ENCODE results near the gene NAMPT. TPM values are rescaled to one million over a fixed set of nuclear protein-coding genes. Genes with fewer than 3 reads are reported as not detected.

NAMPT gene
- total and polyA plus RNA-seq, 8 donors: 32.6 to 425 (median 41.0) TPM

- no peak overlapping the region for H3K27ac ChIP-seq
- TF ChIP-seq CTCF (IDR thresholded peaks at IDR 0.05): no peak
- no peaks in the 10 kb centered on the region for H3K27me3 ChIP-seq
- no peak overlapping the region for H3K4me3 ChIP-seq
- DNase-seq (no peak), ATAC-seq (no peak)
- intact Hi-C loops (cut with DNase I): no loop called here
- no peaks in the 10 kb centered on the region for H3K9me3 ChIP-seq
- no peaks in the 10 kb centered on the region for H3K4me1 ChIP-seq
- no peaks in the 10 kb centered on the region for H3K36me3 ChIP-seq
Observed at GRCh38 chr7:106238830-106239229, 46.0 kb downstream of the NAMPT start.

- Histone ChIP-seq H3K4me3 (no peak overlapping the region), H3K27me3 (no peaks in the 10 kb centered on the region), H3K4me1 (no peaks in the 10 kb centered on the region), H3K27ac (no peak overlapping the region), H3K36me3 (no peaks in the 10 kb centered on the region), H3K9me3 (no peaks in the 10 kb centered on the region)
- ATAC-seq: peak; percentile 52
- DNase-seq: no peak
- no peak for TF ChIP-seq CTCF (IDR thresholded peaks at IDR 0.05)
- intact Hi-C loops (cut with DNase I): no loop called here
Observed at GRCh38 chr7:106236065-106236464, 48.7 kb downstream of the NAMPT start.

GRCh38 chr7:106234425-106234824 is 50.4 kb downstream of the NAMPT start:
- Histone ChIP-seq H3K27ac (no peak overlapping the region), H3K36me3 (no peaks in the 10 kb centered on the region), H3K4me1 (no peaks in the 10 kb centered on the region), H3K4me3 (no peak overlapping the region), H3K9me3 (no peaks in the 10 kb centered on the region), H3K27me3 (no peaks in the 10 kb centered on the region)
- DNase-seq: no peak
- intact Hi-C loops (cut with DNase I): no loop called here
- ATAC-seq: no peak
- TF ChIP-seq CTCF (IDR thresholded peaks at IDR 0.05): no peak

- intact Hi-C loops (cut with DNase I): no loop called here
- ATAC-seq: no peak
- no peaks in the 10 kb centered on the region for H3K9me3 ChIP-seq
- no peaks in the 10 kb centered on the region for H3K4me1 ChIP-seq
- H3K27me3 ChIP-seq: no peaks in the 10 kb centered on the region
- H3K4me3 ChIP-seq: no peak overlapping the region
- H3K27ac ChIP-seq: no peak overlapping the region
- no peak for TF ChIP-seq CTCF (IDR thresholded peaks at IDR 0.05)
- no peak for DNase-seq
- H3K36me3 ChIP-seq: no peaks in the 10 kb centered on the region
Observed at GRCh38 chr7:106231856-106232490, 52.8 kb downstream of the NAMPT start.

- no peak overlapping the region for H3K27ac ChIP-seq
- H3K4me3 ChIP-seq: no peak overlapping the region
- no peaks in the 10 kb centered on the region for H3K4me1 ChIP-seq
- no peaks in the 10 kb centered on the region for H3K9me3 ChIP-seq
- ATAC-seq (no peak), DNase-seq (no peak)
- TF ChIP-seq CTCF (IDR thresholded peaks at IDR 0.05): no peak
- no peaks in the 10 kb centered on the region for H3K36me3 ChIP-seq
- intact Hi-C loops (cut with DNase I): no loop called here
- H3K27me3 ChIP-seq: no peaks in the 10 kb centered on the region
Observed at GRCh38 chr7:106225856-106226255, 58.9 kb downstream of the NAMPT start.

All from left lung (tissue), 10 donors.